Measurements from ENCODE around the gene FAM118A. TPM values are rescaled to one million over a fixed set of nuclear protein-coding genes. Genes with fewer than 3 reads are reported as not detected.

The FAM118A gene
- total and polyA plus RNA-seq, 2 of the 8 experiments (the other 6 are each of a cell fraction or from before 2014, with no cell fraction given) = 8.5 to 18.6 TPM

GRCh38 chr22:45268167-45268957 lies 41.4 kb upstream of the FAM118A start:
- peak overlapping the region; percentile 89 for H2AFZ ChIP-seq (ENCODE audit: low read length)
- H3K18ac ChIP-seq (ENCODE audit: extremely low read depth, low read length) = peak overlapping the region; percentile 96
- no peaks in the 10 kb centered on the region for H3K36me3 ChIP-seq (ENCODE audit: control insufficient read depth in 2 of 4, insufficient read depth in 4 of 4, low read length in 3 of 4)
- FAIRE-seq (no peak), DNase-seq (ENCODE audit: low read depth in 1 of 2, low spot score in 2 of 2) (peak; percentile 87 to 91)
- no peaks in the 10 kb centered on the region for H3K79me2 ChIP-seq (ENCODE audit: control insufficient read depth in 1 of 2, insufficient read depth in 2 of 2, low read length in 2 of 2)
- 0% methylated on average over 21 of the region's 47 CpGs; no CpG with 5 or more reads in 1 of the 2 experiments for WGBS, 2 experiments (ENCODE audit: extremely low coverage in 1 of 2, insufficient coverage in 1 of 2, insufficient read length in 1 of 2, insufficient replicate concordance in 2 of 2, low coverage in 1 of 2, low lambda C conversion rate in 2 of 2, missing lambda C conversion rate in 1 of 2)
- no peaks in the 10 kb centered on the region for H3K79me1 ChIP-seq (ENCODE audit: low read depth, low read length)
- CTCF ChIA-PET (ENCODE audit: partially characterized antibody) = interaction anchor here (0.6 to 1.3 kb wide), 7 partner anchors 15 to 206 kb away, joined by 3 read pairs; no protein-coding TSS in a partner anchor
- H2BK5ac ChIP-seq (ENCODE audit: low read depth, low read length) = peak overlapping the region; percentile 85; the same call in 1 of the 2 replicates
- H3K27me3 ChIP-seq (replicated peaks in 1 of 4; ENCODE audit: control insufficient read depth in 3 of 4, extremely low read depth in 1 of 4, insufficient read depth in 3 of 4, low read length in 3 of 4) = peaks cover 0 to 16% (median 10%) of the 10 kb centered on the region in 4 experiments; a peak in 5 of 7 replicates
- peak overlapping the region; percentile 43; the same call in 1 of the 2 replicates for H2BK20ac ChIP-seq (ENCODE audit: low read length)
- H2BK120ac ChIP-seq (replicated peaks; ENCODE audit: low read depth, low read length) = peak overlapping the region; percentile 55
- no peak overlapping the region for H3K14ac ChIP-seq (ENCODE audit: insufficient read length)
- H3K4ac ChIP-seq (replicated peaks; ENCODE audit: insufficient read length, low read depth, low read length) = peak overlapping the region; percentile 36
- no peaks in the 10 kb centered on the region for H4K20me1 ChIP-seq (replicated peaks in 1 of 2; ENCODE audit: control insufficient read depth in 1 of 2, insufficient read depth in 2 of 2, low read length in 2 of 2)
- no peak overlapping the region for H2AK5ac ChIP-seq (ENCODE audit: low read depth, low read length)
- H3K23me2 ChIP-seq (ENCODE audit: low read depth, low read length) = peaks cover 9% of the 10 kb centered on the region; the same call in 1 of the 2 replicates
- peak overlapping the region; percentile 80; the same call in 1 of the 2 replicates for H2BK12ac ChIP-seq (ENCODE audit: low read depth, low read length)
- peak overlapping the region; percentile 64 to 97 for H3K4me2 ChIP-seq (ENCODE audit: insufficient read depth in 1 of 2, low read depth in 2 of 2, low read length in 2 of 2)
- peak overlapping the region; percentile 57 to 98 (median 62) for H3K4me3 ChIP-seq (ENCODE audit: extremely low read depth in 1 of 4, insufficient read depth in 2 of 4, low read depth in 3 of 4, low read length in 4 of 4)
- H3K56ac ChIP-seq (replicated peaks; ENCODE audit: insufficient read length, low read depth, low read length) = peak overlapping the region; percentile 75
- H4K91ac ChIP-seq (replicated peaks; ENCODE audit: insufficient read length, low read length) = peak overlapping the region; percentile 68
- peak overlapping the region; percentile 84 for H4K5ac ChIP-seq (ENCODE audit: insufficient read length, low read depth, low read length)
- TF ChIP-seq ATF3 (IDR thresholded peaks at IDR 0.05; ENCODE audit: insufficient read depth, low read depth, low read length) (no peak), HDAC6 (IDR thresholded peaks at IDR 0.05; ENCODE audit: low read depth, low read length) (no peak), SP1 (IDR thresholded peaks at IDR 0.05; ENCODE audit: low read depth, low read length) (0 out of 2 replicates have a peak, but pooled peaks have one; percentile 39), KDM4A (IDR thresholded peaks at IDR 0.05; ENCODE audit: low read depth, low read length, severe bottlenecking) (peak; percentile 20), SAP30 (IDR thresholded peaks at IDR 0.05; ENCODE audit: insufficient read depth, insufficient replicate concordance, low read length) (peak; percentile 60), CREB1 (IDR thresholded peaks at IDR 0.05) (peak; percentile 69), SIN3A (conservative IDR thresholded peaks at IDR 0.05 in 1 of 2, IDR thresholded peaks at IDR 0.05 in 1 of 2; ENCODE audit: low read depth in 1 of 2, low read length in 2 of 2) (no peak), PHF8 (conservative IDR thresholded peaks at IDR 0.05; ENCODE audit: low read depth, low read length) (peak; percentile 36)
- H3K23ac ChIP-seq (ENCODE audit: insufficient read length) = no peak overlapping the region
- H3K27ac ChIP-seq (ENCODE audit: low read depth, low read length) = no peak overlapping the region; the same call in 1 of the 2 replicates
- peak overlapping the region; percentile 88; the same call in 1 of the 2 replicates for H2BK15ac ChIP-seq (ENCODE audit: low read length)
- POLR2A ChIA-PET (ENCODE audit: partially characterized antibody) = interaction anchor here (0.6 to 2.1 kb wide), 5 partner anchors 26 to 173 kb away, joined by 3 to 5 read pairs (median 4); no protein-coding TSS in a partner anchor
- no peaks in the 10 kb centered on the region for H3K9me3 ChIP-seq (ENCODE audit: insufficient read depth in 2 of 2, low read depth in 1 of 2, low read length in 1 of 2)
- peak overlapping the region in 3 of 4 experiments; percentile 4 to 68 (median 51); a peak in 4 of 7 replicates for H3K9ac ChIP-seq (replicated peaks in 1 of 4; ENCODE audit: extremely low read depth in 1 of 4, low read depth in 3 of 4, low read length in 3 of 4)
- H4K8ac ChIP-seq (ENCODE audit: extremely low read depth, insufficient read depth, low read length) = no peak overlapping the region
- H3K4me1 ChIP-seq (replicated peaks in 1 of 4; ENCODE audit: control insufficient read depth in 3 of 4, insufficient read depth in 4 of 4, low read length in 3 of 4) = peaks cover 5 to 10% (median 8%) of the 10 kb centered on the region in 4 experiments; a peak in 6 of 7 replicates
